ENCODE results near the gene RAB8A. TPM values are rescaled to one million over a fixed set of nuclear protein-coding genes. Genes with fewer than 3 reads are reported as not detected.

RAB8A gene
- polyA plus RNA-seq (2014; cell fraction: cytosol; rRNA removed) = 44.3 and 48.2 TPM in 2 replicates
- 19.6 and 19.9 TPM in 2 replicates for polyA plus RNA-seq (2014; cell fraction: nucleus; rRNA removed)

GRCh38 chr19:16111160-16111908 lies at the start of gene RAB8A:
RAB8A (plus strand) TSS chr19:16111889; CDS start chr19:16111902, 13 bp downstream.
- DNase-seq (ENCODE audit: low spot score) = peak; percentile 98

- DNase-seq (ENCODE audit: low spot score) = no peak
Measured at GRCh38 chr19:16061943-16062342, 49.7 kb upstream of the RAB8A start.

GRCh38 chr19:16062789-16063188 lies 48.9 kb upstream of the RAB8A start:
- no peak for DNase-seq (ENCODE audit: low spot score)

GRCh38 chr19:16064209-16064889 lies 47.3 kb upstream of the RAB8A start:
- no peak for DNase-seq (ENCODE audit: low spot score)

GRCh38 chr19:16066611-16067104 lies 45.0 kb upstream of the RAB8A start:
- no peak for DNase-seq (ENCODE audit: low spot score)

- DNase-seq (ENCODE audit: low spot score) = no peak
Measured at GRCh38 chr19:16067205-16067938, 44.3 kb upstream of the RAB8A start.

GRCh38 chr19:16068696-16069259 lies 42.9 kb upstream of the RAB8A start:
- no peak for DNase-seq (ENCODE audit: low spot score)

- DNase-seq (ENCODE audit: low spot score) = no peak
Measured at GRCh38 chr19:16069813-16070365, 41.8 kb upstream of the RAB8A start.

- no peak for DNase-seq (ENCODE audit: low spot score)
Measured at GRCh38 chr19:16070366-16070990, 41.2 kb upstream of the RAB8A start.

GRCh38 chr19:16071072-16071691 lies 40.5 kb upstream of the RAB8A start:
- DNase-seq (ENCODE audit: low spot score) = no peak

- DNase-seq (ENCODE audit: low spot score) = no peak
Measured at GRCh38 chr19:16073481-16073880, 38.2 kb upstream of the RAB8A start.

- DNase-seq (ENCODE audit: low spot score) = no peak
Measured at GRCh38 chr19:16073988-16074387, 37.7 kb upstream of the RAB8A start.

- no peak for DNase-seq (ENCODE audit: low spot score)
Measured at GRCh38 chr19:16074488-16075365, 37.0 kb upstream of the RAB8A start.

GRCh38 chr19:16075430-16076153 lies 36.1 kb upstream of the RAB8A start:
- DNase-seq (ENCODE audit: low spot score) = no peak

GRCh38 chr19:16076154-16076957 lies 35.3 kb upstream of the RAB8A start, which contains the start of gene TPM4:
TPM4 (plus strand) TSS chr19:16076495; CDS start chr19:16076566, 71 bp downstream.
- DNase-seq (ENCODE audit: low spot score) = peak; percentile 84

GRCh38 chr19:16076958-16077611 lies 34.6 kb upstream of the RAB8A start:
- peak; percentile 38 for DNase-seq (ENCODE audit: low spot score)

All from SK-N-DZ (cell line).